Ammon's horn (tissue), 1 donor: ENCODE results near the gene ZFP57.
A peak's percentile ranks its signal among the peaks of the same experiment; 100 is the strongest.

Experiments used
- DNase-seq: peaks from one replicate; pipeline ENCODE4 v3.0.0-alpha.2; 2016; ENCODE audit warnings: low spot score

ZFP57 gene

DNA sequence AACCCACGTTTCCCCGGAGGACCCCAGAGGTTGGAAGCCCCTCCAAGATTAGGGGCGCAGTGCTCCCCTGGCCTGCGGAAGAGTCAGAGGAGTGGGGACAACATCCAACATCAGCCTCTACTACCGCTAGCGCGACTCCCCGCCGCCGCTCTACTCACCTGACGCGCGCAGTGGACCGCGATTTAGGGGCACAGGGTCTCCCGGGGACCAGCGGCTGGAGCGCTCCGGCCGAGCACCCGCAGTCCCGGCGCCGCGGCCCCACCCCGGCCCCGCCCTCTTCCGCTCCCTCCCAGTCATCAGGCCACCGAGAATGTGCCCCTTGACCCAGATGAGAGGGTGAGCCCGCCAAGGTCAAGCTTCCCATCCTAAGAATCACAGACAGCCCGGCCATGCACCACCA is at the start of gene ZFP57:
TSS of gene ZFP57 (minus strand) at position 249 of the 400 bp plus-strand sequence. CDS start 4,149 bp downstream, outside the sequence.
- DNase-seq: no peak

DNA sequence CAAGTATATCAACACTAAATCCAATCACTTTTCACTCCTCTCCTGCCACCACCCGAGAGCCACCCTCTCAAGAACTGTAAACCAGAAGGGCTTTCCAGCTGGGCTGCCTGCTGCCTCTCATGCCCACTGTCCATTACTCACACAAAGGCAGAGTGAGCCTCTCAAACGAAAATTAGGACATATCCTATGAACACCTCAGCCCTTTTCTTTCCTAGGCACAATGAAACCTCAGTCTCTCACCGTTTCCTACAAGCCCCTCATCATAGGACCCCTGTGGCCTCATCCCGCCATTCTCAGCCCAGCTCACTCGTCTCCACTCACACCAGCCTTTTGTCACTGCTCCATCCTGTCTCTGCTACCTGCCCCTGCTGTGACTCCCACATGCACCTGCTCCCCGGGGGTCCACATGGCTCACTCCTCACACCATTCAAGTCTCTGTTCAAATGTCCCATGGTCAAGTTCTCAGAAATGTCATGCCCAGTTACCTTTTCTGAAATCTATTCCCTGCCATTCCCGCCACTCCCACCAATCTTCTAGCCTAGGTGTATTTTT is 49.7 kb upstream of the ZFP57 start:
- no peak for DNase-seq

DNA sequence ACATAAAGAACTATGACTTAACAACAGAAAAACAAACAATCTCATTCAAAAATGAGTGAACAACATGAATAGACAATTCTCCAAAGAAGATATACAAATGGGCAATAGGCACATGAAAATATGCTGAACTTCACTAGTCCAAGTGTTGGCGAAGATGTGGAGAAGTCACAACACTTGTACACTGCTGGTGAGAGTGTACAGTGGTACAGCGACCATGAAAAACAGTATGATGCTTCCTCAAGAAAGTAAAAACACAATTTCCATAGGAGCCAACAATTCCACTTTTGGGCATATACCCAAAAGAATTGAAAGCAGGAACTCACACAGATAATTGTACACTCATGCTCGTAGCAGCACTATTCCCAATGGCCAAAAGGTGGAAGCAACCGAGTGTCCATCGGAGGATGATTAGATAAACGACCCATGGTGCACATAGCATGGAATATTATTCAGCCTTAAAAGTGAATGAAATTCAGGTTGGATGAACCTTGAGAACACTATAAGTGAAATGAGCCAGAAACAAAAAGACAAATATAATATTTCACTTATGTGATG is 48.9 kb upstream of the ZFP57 start:
- DNase-seq: no peak

DNA sequence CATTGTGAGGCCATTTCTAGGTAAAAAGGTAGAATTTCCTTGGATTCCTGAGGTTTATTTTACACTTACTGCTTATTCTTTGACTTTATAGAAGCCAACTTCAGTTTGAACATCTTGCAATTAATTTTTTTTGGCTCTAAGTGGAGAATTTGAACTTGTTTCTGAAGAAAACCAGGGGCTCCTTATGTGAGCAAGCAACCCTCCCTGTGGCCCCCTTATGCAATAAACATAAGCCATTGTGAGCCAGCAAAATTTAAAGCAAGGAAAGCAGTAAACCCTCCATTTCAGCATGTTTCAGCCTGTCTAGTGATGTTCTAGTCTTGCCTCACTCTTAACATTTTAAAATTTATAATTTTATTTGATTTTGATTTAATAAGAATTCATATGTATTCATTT is 47.9 kb upstream of the ZFP57 start:
- DNase-seq: no peak

DNA sequence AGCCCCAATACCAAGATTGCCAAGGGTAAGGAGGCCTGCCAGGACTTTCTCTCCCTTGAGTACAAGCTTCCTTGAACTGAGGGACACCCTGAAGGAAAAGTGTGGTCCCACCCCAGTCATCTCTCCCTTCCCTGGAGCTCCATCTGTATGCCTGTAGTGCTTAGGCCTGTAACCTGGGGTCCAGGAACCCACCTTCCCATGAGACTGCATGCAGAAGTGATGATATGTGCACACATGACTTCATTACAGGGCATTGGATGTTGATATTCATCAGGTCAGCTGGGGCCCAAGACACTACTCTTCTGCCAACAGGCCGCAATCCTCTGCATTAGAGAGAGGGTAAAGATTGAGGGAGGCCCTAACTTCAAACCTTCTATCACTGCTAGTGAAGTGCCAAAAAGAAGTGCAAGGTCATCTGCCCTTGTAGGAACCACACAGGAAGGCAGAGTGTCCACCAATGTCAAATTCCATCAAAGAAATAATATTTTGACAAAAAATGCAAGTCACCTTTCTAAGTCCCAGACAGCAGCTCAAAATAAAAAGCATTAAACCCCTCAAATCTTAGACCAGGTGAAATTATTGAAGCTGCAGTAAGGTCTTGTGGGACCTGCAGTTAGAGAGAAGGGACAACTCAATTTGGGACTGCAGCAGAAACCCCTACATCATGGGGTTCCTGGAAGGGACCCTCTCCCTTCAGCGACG is 47.4 kb upstream of the ZFP57 start:
- DNase-seq: no peak

DNA sequence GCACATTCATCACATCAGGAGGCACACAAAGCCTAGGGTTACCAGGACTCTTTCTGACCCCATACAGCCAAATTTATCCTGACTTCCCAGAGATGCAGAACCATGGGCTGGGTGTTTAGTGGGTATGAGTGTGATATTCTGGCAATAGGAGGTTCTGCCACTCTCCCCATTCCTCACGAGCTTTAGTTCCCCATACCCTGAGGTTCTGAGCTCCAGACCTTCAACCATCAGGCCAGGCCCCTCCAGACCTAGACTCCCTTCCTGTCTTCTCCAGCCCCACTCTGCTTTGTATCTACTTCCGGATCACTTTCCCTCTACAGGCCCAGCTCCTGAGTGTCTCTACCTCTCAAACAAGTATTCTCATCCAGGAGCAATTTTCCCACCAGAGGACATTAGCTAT is 46.7 kb upstream of the ZFP57 start:
- DNase-seq: no peak

DNA sequence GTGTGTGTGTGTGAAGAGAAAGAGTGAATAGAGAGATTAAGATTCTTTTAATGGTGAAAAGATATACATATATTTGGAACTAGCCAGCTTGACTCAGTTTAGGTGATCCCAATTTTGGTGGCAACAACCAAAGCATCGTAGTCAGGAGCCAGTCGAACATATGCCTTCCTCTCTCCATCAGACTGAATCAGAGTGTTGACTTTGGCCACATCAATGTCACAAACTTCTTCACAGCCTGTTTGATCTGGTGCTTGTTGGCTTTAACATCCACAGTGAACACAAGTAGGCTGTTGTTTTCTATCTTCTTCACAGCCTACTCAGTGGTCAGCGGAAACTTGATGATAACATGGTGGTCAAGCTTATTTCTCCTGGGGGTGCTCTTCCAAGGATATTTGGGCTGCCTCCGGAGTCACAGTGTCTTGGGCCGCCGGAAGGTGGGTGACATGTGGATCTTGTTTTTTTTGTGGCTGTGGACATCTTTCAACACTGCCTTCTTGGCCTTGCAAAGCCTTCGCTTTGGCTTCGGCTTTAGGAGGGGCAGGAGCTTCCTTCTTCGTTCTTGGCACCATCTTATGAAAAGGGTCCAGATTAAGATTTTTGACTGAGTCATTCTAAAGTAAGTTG is 45.7 kb upstream of the ZFP57 start:
- DNase-seq: no peak

DNA sequence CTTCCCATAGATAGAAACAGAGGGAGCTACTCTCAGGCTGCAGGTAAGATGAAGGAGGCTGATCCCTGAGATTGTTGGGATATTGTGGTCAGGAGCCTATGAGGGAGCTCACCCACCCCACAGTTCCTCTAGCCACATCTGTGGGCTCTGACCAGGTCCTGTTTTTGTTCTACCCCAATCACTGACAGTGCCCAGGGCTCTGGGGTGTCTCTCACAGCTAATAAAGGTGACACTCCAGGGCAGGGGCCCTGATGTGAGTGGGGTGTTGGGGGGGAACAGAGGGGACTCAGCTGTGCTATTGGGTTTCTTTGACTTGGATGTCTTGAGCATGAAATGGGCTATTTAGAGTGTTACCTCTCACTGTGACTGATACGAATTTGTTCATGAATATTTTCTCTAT is 45.0 kb upstream of the ZFP57 start:
- no peak for DNase-seq

DNA sequence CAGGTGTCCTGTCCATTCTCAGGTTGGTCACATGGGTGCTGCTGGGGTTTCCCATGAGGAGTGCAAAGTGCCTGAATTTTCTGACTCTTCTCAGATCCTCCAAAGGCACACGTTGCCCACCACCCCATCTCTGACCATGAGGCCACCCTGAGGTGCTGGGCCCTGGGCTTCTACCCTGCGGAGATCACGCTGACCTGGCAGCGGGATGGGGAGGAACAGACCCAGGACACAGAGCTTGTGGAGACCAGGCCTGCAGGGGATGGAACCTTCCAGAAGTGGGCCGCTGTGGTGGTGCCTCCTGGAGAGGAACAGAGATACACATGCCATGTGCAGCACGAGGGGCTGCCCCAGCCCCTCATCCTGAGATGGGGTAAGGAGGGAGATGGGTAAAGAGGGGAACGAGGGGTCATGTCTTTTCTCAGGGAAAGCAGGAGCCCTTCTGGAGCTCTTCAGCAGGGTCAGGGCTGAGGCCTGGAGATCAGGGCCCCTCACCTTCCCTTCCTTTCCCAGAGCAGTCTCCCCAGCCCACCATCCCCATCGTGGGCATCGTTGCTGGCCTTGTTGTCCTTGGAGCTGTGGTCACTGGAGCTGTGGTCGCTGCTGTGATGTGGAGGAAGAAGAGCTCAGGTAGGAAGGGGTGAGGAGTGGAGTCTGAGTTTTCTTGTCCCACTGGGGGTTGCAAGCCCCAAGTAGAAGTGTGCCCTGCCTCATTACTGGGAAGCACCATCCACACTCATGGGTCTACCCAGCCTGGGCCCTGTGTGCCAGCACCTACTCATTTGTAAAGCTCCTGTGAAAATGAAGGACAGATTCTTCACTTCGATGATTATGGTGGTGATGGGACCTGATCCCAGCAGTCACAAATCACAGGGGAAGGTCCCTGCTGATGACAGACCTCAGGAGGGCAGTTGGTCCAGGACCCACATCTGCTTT is 44.3 kb upstream of the ZFP57 start:
- DNase-seq: no peak

DNA sequence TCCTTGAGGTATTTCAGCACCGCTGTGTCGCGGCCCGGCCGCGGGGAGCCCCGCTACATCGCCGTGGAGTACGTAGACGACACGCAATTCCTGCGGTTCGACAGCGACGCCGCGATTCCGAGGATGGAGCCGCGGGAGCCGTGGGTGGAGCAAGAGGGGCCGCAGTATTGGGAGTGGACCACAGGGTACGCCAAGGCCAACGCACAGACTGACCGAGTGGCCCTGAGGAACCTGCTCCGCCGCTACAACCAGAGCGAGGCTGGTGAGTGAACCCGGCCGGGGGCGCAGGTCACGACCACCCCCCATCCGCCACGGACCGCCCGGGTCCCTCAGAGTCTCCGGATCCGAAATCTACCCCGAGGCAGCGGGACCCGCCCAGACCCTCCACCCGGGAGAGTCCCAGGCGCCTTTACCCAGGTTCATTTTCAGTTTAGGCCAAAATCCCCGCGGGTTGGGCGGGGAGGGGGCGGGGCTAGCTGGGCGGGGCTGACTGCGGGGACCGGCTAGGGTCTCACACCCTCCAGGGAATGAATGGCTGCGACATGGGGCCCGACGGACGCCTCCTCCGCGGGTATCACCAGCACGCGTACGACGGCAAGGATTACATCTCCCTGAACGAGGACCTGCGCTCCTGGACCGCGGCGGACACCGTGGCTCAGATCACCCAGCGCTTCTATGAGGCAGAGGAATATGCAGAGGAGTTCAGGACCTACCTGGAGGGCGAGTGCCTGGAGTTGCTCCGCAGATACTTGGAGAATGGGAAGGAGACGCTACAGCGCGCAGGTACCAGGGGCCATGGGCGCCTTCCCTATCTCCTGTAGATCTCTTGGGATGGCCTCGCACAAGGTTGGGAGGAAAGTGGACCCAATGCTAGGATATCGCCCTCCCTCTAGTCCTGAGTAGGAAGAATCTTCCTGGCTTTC is 43.0 kb upstream of the ZFP57 start:
- no peak for DNase-seq

DNA sequence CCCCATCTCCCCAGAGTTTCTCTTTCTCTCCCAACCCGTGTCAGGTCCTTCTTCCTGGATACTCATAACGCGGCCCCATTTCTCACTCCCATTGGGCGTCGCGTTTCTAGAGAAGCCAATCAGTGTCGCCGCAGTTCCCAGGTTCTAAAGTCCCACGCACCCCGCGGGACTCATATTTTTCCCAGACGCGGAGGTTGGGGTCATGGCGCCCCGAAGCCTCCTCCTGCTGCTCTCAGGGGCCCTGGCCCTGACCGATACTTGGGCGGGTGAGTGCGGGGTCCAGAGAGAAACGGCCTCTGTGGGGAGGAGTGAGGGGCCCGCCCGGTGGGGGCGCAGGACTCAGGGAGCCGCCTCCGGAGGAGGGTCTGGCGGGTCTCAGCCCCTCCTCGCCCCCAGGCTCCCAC is 42.3 kb upstream of the ZFP57 start, which contains the start of gene HLA-F:
TSS of gene HLA-F (plus strand) at position 173 of the 404 bp plus-strand sequence. CDS start at position 203, 30 bp downstream.
- DNase-seq: peak; percentile 94

DNA sequence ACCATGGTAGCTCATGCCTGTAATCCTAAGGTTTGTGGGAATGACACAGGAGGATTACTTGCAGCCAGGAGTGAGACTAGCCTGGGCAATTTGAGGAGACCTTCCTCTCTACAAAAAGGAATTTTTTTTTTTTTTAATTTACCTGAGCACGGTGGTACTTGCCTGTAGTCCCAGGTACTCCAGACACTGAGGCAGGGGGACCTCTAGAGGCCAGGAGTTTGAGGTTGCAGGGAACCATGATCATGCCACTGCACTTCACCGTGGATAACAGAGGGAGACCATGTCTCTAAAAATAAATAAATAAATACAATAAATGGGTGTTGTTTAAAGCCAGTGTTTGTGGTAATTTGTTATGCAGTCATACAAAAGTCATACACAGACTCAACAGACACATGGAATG is 39.9 kb upstream of the ZFP57 start:
- no peak for DNase-seq

DNA sequence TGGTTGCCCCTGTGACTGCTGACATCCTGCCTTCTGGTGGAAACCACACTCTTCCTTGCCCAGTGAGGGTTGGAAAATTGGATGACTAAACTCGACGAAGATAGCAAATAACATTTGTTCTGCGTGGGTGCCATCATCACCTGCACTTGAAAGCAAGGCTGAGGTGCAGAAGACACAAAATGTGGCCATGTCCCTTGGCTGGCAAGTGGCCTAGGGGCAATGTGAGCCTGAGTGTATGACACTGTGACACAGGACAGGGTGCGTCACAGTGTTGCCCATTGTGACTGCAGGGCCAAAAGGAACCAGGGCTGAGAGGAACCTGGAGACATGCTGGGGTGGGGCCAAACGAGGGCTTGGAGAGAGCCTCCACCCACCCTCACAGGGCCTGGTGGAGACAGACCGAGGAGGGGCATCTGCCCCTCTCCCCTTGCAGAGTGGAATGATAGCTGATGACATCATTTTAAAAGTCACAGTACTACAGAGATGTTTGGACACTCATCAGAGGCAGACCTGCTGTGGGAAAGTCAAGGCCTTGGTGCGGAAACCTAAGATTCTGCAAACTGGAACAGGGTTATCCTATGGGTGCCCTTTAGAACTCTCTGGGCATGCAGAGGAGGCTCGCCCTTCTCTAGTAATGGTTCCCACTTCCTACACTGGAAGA is 29.5 kb upstream of the ZFP57 start:
- no peak for DNase-seq

DNA sequence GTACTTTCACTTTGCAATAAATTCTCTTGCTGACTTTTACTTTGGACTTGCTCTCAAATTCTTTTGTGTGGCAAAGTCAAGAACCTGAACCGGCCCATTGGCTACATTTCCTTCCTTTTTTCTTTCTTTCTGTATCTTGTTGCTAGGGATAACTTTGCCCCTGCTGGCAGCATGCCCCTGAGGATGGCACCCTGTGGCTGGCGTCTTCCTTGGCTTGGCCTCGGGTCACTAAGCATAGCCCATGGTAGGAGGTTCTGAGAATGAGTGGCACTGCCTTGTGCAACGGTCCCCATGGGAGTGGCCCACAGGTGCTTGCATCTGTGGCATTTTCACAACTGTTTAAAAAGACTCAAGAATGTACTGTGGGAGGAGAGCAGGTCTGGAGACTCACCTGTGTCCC is 28.2 kb upstream of the ZFP57 start:
- DNase-seq: no peak

DNA sequence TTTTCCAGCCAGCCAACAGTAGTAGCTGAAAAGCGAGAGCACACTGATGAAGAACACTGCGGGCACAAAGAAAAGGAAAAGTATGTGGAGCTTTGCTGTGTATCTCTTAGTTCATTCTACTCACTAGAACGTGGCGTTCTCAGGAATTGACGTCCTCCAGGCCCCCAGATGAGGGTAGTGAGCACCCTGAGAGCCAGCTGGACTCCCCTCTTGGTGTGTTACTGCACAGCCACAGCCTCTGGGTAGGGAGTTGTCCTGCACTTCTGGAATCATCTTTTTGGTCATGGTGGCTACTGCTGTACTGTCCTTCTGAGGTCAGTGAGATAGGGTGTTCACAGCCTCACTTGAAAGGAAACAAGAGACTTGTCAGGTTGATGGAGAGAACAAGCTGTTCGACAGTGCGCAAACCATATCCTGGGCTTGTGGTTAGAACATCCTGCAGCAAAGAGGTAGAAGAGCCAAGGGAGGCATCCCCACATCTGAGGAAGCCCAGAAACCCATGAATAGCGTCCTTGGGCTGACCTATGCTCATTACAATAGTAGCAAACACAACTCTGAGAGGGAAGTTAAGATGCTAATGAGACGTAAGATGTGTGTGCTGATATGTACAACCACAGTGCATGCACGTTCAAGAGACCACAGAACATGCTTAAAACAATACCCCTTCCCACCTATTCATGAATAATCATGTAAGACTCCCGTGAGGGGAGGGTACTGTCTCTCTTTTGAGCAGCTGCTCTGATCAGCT is 27.7 kb upstream of the ZFP57 start:
- no peak for DNase-seq

DNA sequence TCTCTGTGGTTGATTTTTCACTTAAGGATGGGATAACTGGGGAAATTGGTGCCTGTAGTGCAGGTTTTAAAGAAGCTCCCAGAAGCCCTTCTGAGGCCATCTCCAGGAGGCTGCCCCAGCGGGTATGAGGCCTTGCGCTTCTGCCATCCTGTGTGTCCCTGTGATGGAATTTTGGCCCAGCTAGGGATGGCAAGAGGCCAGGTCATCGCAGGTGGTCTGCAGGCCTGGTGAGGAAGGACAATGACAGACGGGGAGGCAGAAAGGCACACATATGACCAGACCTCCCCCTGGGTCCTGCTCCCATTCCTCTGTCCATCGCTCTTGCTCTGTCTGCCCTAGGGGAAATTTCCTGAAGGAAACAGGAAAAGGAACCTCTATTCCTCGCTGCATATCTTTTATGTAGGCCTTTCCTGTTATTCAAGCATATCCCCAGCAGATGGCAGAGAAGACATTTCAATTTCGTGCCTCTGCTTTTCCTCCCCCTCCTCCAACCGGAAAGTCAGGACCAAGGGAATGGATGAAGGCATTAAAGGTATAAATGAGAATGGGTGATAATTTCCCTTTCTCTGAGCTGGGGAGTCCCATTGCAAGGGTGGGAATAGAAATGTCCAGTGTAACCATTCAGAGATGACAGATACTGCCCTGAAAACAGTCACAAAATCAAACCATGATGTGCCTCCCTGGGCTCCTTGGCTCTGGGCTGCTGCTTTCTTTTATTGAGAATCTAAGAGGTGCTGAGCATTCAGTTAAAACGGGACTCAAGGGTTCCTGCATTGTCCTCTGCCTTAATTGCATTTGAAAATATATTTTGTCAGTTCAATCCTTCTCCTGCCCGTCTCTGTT is 24.7 kb upstream of the ZFP57 start:
- peak; percentile 79 for DNase-seq

DNA sequence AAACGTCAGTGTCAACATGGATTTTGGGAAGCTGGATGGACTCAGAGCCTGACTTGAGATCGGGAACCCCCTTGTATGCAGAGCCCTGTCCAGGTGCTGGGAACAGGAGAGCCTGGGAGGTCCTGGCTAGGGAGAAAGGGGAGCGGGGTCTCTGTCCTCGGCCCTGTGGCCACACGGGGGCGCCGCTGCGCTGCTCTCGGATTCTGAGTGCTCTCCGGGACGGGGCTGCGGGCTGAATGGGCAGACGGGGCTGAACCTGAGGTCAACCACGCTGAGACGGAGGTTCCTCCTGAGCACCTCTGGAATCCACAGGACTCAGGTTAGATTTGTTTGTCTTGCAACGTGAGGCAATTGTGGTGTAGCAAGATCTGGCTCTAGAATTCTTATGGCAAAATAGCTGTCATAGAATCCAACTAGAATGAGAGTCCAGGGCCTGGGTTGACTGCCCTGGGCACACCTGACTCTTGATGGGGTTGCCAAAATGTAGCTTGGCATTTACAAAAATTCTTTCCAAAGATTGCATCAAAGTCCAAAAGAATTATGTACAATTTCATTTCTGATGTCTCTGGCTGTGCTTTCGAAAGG is 21.7 kb upstream of the ZFP57 start:
- peak; percentile 43 for DNase-seq
